ENCODE results near the gene IFNL1. TPM values are rescaled to one million over a fixed set of nuclear protein-coding genes. Genes with fewer than 3 reads are reported as not detected.

The IFNL1 gene
- total and polyA plus RNA-seq, 9 of the 15 experiments (the other 6 are each of a cell fraction or from before 2014, with no cell fraction given): not detected

- DNase-seq (ENCODE audit: extremely low read depth in 1 of 4, low spot score in 3 of 4) (no peak), FAIRE-seq (no peak), ATAC-seq (no peak)
- H3K9me3 ChIP-seq (replicated peaks; ENCODE audit: control insufficient read depth, insufficient read depth, low read depth, low read length): no peaks in the 10 kb centered on the region
- no peak overlapping the region for H3K9ac ChIP-seq (ENCODE audit: insufficient read depth in 1 of 2, low read depth in 2 of 2, low read length in 2 of 2)
- WGBS (ENCODE audit: insufficient coverage, low coverage, missing lambda C conversion rate): 79% methylated on average over 4 of the region's 4 CpGs
- no peak overlapping the region for H2AFZ ChIP-seq (ENCODE audit: low read depth, low read length)
- in situ Hi-C loops (cut with MboI): no loop called here
- peaks cover 20% of the 10 kb centered on the region for H3K79me2 ChIP-seq (ENCODE audit: control insufficient read depth, insufficient read depth, low read length)
- ChIA-PET CTCF (ENCODE audit: low intra/inter-chr PET ratio) (no interaction called here), POLR2A (no interaction called here)
- H3K4me1 ChIP-seq (replicated peaks in 1 of 2; ENCODE audit: control insufficient read depth in 2 of 2, insufficient read depth in 2 of 2, low read length in 2 of 2): peaks cover 3 to 15% of the 10 kb centered on the region in 2 experiments; a peak in 4 of 5 replicates
- H3K27ac ChIP-seq (ENCODE audit: extremely low read depth, low read depth, low read length): no peak overlapping the region
- no peak overlapping the region for H3K4me2 ChIP-seq (ENCODE audit: insufficient read depth, low read length)
- no peaks in the 10 kb centered on the region for H3K27me3 ChIP-seq (ENCODE audit: control insufficient read depth in 2 of 2, insufficient read depth in 2 of 2, low read length in 2 of 2)
- BruUV-seq (replicated peaks): no TSS peak
- no peak overlapping the region for H3K4me3 ChIP-seq
- intact Hi-C loops (cut with micrococcal nuclease): no loop called here
- TF ChIP-seq KDM1A (IDR thresholded peaks at IDR 0.05) (peak in 1 of 2 experiments; percentile 65; a peak in 2 of 4 replicates), RCOR1 (IDR thresholded peaks at IDR 0.05; ENCODE audit: borderline replicate concordance in 1 of 2, low read depth in 2 of 2, low read length in 2 of 2) (peak in 1 of 2 experiments; percentile 52; a peak in 1 of 4 replicates), ARNT (IDR thresholded peaks at IDR 0.05) (no peak), RBM25 (IDR thresholded peaks at IDR 0.05; ENCODE audit: low read depth, low read length, severe bottlenecking) (peak; percentile 98), SMARCA5 (IDR thresholded peaks at IDR 0.05) (0 out of 2 replicates have a peak, but pooled peaks have one; percentile 31), PHTF2 (CRISPR knock-in tag; IDR thresholded peaks at IDR 0.05) (no peak), BCOR (IDR thresholded peaks at IDR 0.05) (peak; percentile 90), POLR3A (IDR thresholded peaks at IDR 0.05; ENCODE audit: borderline replicate concordance, extremely low read depth, insufficient read depth, insufficient read length) (no peak), PPARD (CRISPR knock-in tag; IDR thresholded peaks at IDR 0.05) (no peak), SPI1 (IDR thresholded peaks at IDR 0.05; ENCODE audit: borderline replicate concordance, low read depth, low read length) (peak; percentile 77), ELK3 (CRISPR knock-in tag; IDR thresholded peaks at IDR 0.05) (no peak), TAL1 (IDR thresholded peaks at IDR 0.05) (no peak), CLOCK (CRISPR knock-in tag; IDR thresholded peaks at IDR 0.05; ENCODE audit: borderline replicate concordance) (no peak), ADNP (tag; IDR thresholded peaks at IDR 0.05) (peak; percentile 85), MCM5 (IDR thresholded peaks at IDR 0.05; ENCODE audit: low read depth) (no peak)
- H4K20me1 ChIP-seq (replicated peaks; ENCODE audit: control insufficient read depth, insufficient read depth, low read length): no peaks in the 10 kb centered on the region
- no peaks in the 10 kb centered on the region for H3K9me1 ChIP-seq (ENCODE audit: control insufficient read depth, insufficient read depth, low read length)
- peaks cover 51% of the 10 kb centered on the region; the same call in 2 of the 3 replicates for H3K36me3 ChIP-seq (ENCODE audit: control insufficient read depth, insufficient read depth, low read length)
These were observed 21.3 kb downstream of the IFNL1 start for GRCh38 chr19:39317476-39317875.
